ENCODE results near the gene STON2. TPM values are rescaled to one million over a fixed set of nuclear protein-coding genes. Genes with fewer than 3 reads are reported as not detected.
A peak's percentile ranks its signal among the peaks of the same experiment; 100 is the strongest.
"Not testable (repeated sequence)": the region's sequence is repeated elsewhere in the genome, so short reads cannot be mapped to it uniquely, and the experiment has no call there.

STON2 gene
- total RNA-seq, 1 donor from 2014 or later: 14.0 TPM

GRCh38 chr14:81384900-81385299 is 15.2 kb downstream of the STON2 start:
- DNase-seq (ENCODE audit: low spot score): no peak

- DNase-seq (ENCODE audit: low spot score): no peak
These were observed 17.5 kb downstream of the STON2 start for GRCh38 chr14:81382517-81383225.

- DNase-seq (ENCODE audit: low spot score): not testable (repeated sequence)
These were observed 20.1 kb downstream of the STON2 start for GRCh38 chr14:81380009-81380408.

- DNase-seq (ENCODE audit: low spot score): peak; percentile 53
These were observed 28.3 kb downstream of the STON2 start for GRCh38 chr14:81371802-81372201.

GRCh38 chr14:81367563-81367962 is 32.6 kb downstream of the STON2 start:
- no peak for DNase-seq (ENCODE audit: low spot score)

- no peak for DNase-seq (ENCODE audit: low spot score)
These were observed 33.2 kb downstream of the STON2 start for GRCh38 chr14:81366884-81367283.

GRCh38 chr14:81366214-81366613 is 33.9 kb downstream of the STON2 start:
- DNase-seq (ENCODE audit: low spot score): no peak

- peak; percentile 83 for DNase-seq (ENCODE audit: low spot score)
These were observed 36.3 kb downstream of the STON2 start for GRCh38 chr14:81363746-81364378.

GRCh38 chr14:81353691-81354323 is 46.3 kb downstream of the STON2 start:
- no peak for DNase-seq (ENCODE audit: low spot score)

- no peak for DNase-seq (ENCODE audit: low spot score)
These were observed 47.7 kb downstream of the STON2 start for GRCh38 chr14:81352413-81352812.

- DNase-seq (ENCODE audit: low spot score): no peak
These were observed 48.9 kb downstream of the STON2 start for GRCh38 chr14:81351205-81351604.

GRCh38 chr14:81350344-81351130 is 49.6 kb downstream of the STON2 start:
- no peak for DNase-seq (ENCODE audit: low spot score)

GRCh38 chr14:81348061-81348460 is 52.1 kb downstream of the STON2 start:
- no peak for DNase-seq (ENCODE audit: low spot score)

GRCh38 chr14:81345781-81346180 is 54.3 kb downstream of the STON2 start:
- no peak for DNase-seq (ENCODE audit: low spot score)

- DNase-seq (ENCODE audit: low spot score): no peak
These were observed 55.5 kb downstream of the STON2 start for GRCh38 chr14:81344481-81345160.

GRCh38 chr14:81343701-81344100 is 56.4 kb downstream of the STON2 start:
- DNase-seq (ENCODE audit: low spot score): no peak

GRCh38 chr14:81342850-81343580 is 57.1 kb downstream of the STON2 start:
- no peak for DNase-seq (ENCODE audit: low spot score)

GRCh38 chr14:81341781-81342180 is 58.3 kb downstream of the STON2 start:
- DNase-seq (ENCODE audit: low spot score): no peak

- DNase-seq (ENCODE audit: low spot score): no peak
These were observed 58.8 kb downstream of the STON2 start for GRCh38 chr14:81341370-81341769.

GRCh38 chr14:81340201-81340600 is 59.9 kb downstream of the STON2 start:
- DNase-seq (ENCODE audit: low spot score): no peak

- no peak for DNase-seq (ENCODE audit: low spot score)
These were observed 63.1 kb downstream of the STON2 start for GRCh38 chr14:81337073-81337472.
